Raji (cell line): ENCODE results near the gene PPP4R1.

ENCODE experiments used
- POLR2A ChIP-seq: IDR thresholded peaks from 2 replicates; pipeline ENCODE4 v1.6.1; 2011; ENCODE audit warnings: low read depth, low read length, control low read depth; ENCODE audit not compliant: insufficient read depth

PPP4R1 gene

DNA sequence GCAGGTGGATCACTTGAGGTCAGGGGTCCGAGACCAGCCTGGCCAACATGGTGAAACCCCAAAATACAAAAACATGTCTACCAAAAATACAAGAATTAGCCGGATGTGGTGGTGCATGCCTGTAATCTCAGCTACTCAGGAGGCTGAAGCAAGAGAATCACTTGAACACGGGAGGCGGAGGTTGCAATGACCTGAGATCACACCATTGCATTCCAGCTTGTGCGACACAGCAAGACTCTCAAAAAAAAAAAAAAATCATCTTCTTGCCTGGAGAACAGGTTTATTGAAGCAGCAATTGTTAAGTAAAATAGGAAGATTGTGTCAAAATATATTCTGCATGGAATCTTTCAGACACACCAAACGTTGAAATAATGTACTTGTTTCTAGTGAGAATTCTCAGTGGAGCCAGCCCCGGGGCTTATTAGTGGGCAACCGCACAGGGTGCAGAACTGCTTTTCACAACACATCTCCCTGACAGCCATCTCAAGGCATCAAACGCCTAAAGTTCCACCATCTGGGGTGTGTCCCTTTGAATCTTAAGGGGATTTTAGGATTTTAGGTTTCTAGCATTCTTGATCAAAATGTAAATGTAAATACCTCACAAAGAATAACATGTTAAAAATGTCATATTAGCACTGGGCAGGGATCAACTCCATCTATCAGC is 28.6 kb upstream of the PPP4R1 start:
- TF ChIP-seq POLR2A: no peak

DNA sequence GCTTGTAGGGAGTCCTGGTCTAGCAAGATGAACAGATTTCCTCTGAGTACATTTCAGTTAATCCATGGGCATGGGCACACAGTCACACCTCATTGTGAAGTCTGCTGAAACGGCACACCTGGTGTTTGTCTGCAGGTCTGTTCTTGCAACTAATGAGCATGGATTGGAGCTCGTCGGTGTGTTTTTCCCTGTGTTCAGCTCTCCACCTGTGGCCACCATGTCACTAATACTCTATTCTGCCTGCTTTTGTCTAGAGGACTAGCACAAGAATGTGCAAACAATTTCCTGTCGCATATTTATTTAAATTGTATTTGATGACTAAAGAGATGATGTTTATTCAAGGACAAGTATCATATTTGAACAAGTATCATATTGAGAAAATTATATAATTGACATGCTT is 24.5 kb upstream of the PPP4R1 start:
- TF ChIP-seq POLR2A: no peak

DNA sequence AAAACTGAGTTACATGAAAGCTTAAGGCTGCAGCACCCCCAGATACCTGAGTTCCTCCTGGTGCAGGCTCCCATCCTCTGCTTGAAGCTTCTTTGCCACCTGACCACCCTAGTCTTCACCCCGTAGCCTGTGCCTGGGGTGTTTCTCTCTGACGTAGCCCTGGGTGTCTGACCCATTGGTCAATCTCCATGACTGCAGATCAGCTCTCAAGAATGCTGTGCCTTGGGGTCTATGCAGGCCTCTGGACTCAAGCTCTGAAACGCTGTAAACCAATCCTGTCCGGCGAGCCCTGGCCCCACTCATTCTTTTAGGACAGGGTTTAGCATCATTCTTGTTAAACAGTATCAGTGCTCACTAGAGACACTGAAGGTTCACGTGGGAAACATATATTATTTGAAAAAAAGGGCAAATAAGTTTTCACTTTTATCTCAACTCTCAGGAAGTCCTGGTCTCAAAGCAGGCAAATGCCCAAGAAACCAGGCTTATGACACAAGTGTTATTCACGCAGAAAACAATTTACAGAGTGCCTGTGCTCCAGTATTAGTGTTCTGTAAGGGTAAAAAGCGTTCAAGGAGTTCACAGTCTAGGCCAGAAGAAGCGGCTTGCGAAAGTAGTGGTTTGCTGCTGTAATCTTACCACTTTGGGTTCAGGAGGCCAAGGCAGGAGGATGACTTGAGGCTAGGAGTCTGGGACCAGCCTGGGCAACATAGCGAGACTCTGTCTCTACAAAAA is 22.8 kb upstream of the PPP4R1 start:
- TF ChIP-seq POLR2A: no peak

DNA sequence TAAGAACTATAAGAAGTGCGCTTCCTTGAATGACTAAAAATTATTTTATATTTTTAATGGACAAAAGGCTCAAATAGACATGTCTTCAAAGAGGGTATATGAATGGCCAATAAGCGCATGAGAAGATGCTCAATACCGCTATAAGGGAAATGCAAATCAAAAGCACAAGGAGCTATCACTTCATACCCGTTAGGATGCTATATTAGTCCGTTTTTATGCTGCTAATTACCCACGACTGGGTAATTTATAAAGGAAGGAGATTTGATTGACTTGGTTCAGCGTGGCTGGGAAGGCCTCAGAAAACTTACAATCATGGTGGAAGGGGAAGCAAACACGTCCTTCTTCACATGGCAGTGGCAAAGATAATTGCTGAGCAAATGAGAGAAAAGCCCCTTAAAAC is 20.5 kb upstream of the PPP4R1 start:
- TF ChIP-seq POLR2A: no peak

DNA sequence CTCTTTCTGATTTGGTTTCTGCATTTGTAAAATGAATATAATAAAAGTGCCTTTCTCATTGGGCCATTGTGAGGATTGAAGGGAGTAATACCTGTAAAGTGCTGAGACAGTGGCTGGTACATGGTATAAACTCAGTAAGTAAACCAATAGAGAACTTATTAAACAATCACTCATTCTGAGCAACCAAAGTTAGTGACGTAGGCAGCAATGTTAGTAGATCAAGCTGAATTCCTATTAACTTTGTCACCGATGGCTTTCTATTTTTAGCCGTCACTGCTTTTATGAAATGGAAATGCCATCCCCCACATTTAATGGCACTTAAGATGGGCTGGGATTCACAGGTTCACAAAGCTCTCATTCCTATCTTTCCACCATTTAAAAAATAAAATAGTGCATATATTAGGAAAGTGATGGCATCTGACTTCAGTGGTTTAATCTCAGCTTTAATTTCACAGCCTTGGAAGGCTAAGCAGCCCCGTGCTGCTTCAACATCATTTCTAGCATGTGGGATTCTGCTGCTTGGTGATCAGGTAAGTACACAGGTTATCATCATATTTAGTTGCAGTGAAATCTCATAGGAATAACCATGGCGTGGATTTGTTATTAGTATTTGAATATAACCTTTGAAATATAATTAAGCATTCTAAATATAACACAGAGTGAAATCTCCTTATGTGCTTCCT is 17.6 kb upstream of the PPP4R1 start:
- no peak for TF ChIP-seq POLR2A

DNA sequence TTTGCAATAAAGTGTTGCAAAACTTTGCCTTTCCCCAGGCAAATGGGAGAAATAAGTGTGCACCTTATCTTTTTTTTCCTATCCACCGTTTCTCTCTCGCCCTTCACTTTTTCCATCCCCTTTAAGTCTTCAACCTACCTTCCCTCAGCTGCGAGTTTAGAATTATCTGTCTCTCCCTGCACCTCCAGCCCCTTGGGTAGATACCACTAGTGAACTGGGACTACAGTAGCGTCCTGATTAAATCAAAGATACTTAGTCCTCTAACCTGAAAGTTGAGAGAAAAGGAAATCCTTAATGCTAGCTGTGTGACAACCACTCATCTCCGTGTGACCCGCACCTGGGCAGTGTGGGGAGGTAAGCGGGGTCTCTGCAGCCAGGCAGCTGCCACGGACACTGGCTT is 16.1 kb upstream of the PPP4R1 start:
- no peak for TF ChIP-seq POLR2A

DNA sequence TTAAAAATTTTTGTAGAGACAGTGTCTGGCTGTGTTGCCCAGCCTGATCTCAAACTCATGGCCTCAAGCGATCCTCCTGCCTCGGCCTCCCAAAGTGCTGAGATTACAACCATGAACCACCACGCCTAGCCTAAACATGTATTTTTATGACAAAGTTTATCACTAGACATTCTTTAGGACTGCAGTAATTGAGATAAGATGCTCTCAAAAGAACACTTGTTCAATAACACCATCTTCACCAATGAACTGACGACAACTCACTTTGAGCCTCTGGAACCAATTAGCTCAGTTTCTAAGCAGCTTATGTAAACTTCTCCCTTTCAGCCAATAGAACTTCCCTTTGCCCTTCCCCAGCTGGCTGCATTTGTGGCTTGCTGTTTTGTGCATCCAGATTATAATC is 15.3 kb upstream of the PPP4R1 start:
- TF ChIP-seq POLR2A: no peak

DNA sequence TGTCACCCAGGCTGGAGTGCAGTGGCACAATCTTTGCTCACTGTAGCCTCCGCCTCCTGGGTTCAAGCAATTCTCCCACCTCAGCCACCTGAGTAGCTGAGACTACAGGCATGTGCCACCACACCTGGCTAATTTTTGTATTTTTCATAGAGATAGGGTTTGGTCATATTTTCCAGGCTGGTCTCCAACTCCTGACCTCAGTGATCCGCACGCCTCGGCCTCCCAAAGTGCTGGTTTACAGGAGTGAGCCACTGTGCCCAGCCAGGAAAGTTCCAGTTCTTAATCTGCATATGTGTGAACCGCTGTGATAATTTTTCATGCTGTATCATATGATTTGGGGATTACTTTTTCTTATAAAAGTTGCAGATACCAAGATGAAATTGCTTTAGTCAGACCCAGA is 14.6 kb upstream of the PPP4R1 start:
- no peak for TF ChIP-seq POLR2A

DNA sequence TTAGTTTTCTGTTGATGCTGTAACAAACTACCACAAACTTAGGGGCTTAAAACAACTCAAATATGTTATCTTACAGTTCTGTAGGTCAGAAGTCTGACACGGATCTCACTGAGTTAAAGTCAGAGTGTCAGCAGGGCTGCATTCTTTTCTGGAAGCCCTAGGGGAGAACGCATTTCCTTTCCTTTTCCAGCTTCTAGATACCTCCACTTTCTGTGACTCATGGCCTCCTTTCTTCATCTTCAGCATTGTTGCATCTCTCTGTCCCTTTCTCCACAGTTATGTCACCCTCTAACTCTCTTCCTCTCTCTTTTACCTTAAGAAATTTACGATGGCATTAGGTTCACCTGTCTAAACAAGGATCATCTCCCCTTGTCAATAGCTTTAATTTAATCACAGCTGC is 13.3 kb upstream of the PPP4R1 start:
- no peak for TF ChIP-seq POLR2A

DNA sequence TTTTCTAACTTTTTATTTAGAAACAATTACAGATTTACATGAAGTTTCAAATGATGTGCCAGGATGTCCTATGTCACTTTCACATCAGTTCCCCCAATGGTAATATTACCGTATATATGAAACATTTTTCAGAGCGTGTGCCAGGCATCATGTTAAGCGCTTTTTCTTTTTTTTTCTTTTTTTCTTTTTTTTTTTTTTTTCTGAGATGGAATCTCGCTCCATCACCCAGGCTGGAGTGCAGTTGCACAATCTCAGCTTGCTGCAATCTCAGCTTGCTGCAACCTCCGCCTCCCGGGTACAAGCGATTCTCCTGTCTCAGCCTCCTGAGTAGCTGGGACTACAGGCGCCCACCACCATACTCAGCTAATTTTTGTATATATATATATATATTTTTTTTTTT is 5.6 kb upstream of the PPP4R1 start:
- TF ChIP-seq POLR2A: no peak

DNA sequence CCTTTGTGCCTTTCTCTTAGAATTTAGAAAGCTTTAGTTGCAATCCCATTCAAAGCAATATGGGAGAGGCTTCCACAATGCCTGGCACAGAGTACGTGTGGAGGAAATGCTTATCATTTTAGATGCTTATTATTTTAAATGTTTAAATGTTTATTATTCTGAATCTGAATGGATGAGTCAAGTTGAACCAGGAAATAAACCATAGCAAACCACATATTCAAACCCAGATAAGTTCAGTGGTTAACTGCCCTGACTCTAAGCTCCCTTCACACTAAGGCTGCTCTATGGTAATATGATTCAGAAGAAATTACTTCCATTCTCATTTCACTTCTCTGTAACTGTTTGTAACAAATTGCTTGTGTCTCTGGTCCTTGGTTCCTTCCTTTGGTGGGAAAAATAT is 5.2 kb upstream of the PPP4R1 start:
- TF ChIP-seq POLR2A: no peak

DNA sequence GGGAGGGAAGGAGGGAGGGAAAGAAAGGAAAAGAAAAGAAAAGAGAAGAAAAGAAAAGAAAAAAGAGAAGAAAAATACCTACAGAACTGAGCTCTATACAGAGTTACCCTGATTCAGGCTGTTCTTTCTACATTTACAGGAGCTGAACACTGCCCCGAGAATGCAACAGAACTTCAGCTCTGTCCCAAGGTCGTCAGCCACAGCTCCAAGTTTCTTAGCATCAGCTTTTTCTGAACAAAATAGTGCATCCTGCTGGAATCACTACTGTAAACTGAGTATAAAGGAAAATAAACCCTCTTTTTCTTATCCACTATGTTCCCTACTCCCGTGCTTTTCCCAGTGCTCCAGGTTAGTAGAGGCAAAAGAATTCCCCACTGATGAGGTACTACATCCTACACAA is 4.7 kb upstream of the PPP4R1 start:
- TF ChIP-seq POLR2A: no peak

DNA sequence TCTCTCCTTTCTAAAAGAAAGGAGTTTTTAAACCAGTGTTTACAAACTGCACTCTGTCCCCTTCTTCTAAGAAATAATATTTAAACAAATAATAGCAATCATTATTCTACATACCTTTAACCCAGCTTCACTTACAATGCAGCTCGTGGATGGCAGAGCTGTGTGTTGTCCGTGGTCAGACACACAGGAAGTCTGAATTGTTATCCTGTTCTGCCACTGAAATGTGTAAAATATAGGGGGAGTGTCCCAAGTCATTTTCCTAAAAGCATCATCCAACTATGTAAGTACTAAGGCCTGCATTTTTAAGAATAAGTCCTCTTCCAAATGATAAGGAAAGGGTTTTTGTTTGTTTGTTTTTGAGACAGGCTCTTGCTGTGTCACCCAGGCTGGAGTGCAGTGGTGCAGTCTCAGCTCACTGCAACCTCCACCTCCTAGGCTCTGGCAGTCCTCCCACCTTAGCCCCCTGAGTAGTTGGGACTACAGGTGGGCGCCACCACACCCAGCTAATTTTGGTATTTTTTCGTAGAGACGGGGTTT is 2.7 kb upstream of the PPP4R1 start:
- TF ChIP-seq POLR2A: no peak

DNA sequence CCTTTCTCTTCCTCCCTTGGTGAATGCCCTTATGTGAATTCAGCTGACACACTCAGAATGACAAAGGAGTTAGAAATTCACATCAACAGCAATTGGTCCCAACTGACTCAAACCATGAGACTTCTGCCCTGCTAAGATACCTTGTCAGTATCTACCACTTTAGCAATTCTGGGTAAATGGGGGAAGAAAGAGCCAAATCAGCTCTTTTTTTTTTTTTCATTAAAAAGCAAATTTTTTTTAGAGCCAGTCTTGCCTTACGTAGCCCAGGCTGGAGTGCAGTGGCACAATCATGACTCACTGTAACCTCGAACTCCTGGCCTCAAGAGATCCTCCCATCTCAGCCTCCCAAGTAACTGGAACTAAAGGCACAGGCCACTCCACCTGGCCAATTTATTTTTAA is 1.7 kb upstream of the PPP4R1 start:
- no peak for TF ChIP-seq POLR2A

DNA sequence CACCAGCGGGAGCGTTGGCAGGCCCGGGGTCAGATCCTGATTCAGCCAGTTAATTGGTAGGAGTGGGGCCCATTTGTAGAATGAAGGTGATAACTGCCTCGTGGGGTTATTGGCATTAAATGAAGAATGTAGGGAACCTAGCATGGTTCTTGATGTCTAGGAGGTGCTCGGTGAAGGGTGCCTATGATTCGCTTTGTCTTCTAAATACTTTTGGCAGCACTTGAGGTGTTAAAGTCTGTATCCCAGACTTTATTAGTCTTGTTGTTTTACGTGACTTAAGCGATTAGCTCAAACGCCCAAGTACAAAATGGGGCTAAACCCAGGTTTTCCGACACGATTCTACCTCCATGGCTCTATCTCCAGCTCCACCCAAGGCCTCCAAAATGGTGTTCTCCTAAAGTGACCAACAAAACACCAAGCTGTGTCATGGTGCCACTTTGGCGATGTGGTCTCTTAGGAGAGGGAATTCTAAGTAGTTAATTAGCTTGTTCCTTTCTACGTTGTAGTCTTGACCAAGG is 980 bp upstream of the PPP4R1 start:
- no peak for TF ChIP-seq POLR2A
